ENCODE measurements around the gene BLMH. TPM values are rescaled to one million over a fixed set of nuclear protein-coding genes. Genes with fewer than 3 reads are reported as not detected.

The BLMH gene
- total and polyA plus RNA-seq, 10 of the 15 experiments (the other 5 are each of a cell fraction or from before 2014, with no cell fraction given) = 16.1 to 63.9 (median 54.0) TPM

GRCh38 chr17:30337393-30337999, 45.8 kb upstream of the BLMH start:
- no peak; the same call in 2 of the 3 replicates for ATAC-seq
- Histone ChIP-seq H3K9me3 (replicated peaks; ENCODE audit: control insufficient read depth, insufficient read depth, low read length) (no peaks in the 10 kb centered on the region), H3K9ac (ENCODE audit: control insufficient read depth, insufficient read depth, low read length) (no peak overlapping the region), H4K20me1 (ENCODE audit: control insufficient read depth, insufficient read depth) (no peaks in the 10 kb centered on the region), H3K4me2 (ENCODE audit: control insufficient read depth, insufficient read depth) (no peak overlapping the region), H3K4me1 (ENCODE audit: control insufficient read depth, insufficient read depth, low read length) (peaks cover 4% of the 10 kb centered on the region), H3K79me2 (ENCODE audit: control insufficient read depth, insufficient read depth, low read length) (no peaks in the 10 kb centered on the region), H3K36me3 (ENCODE audit: control insufficient read depth in 2 of 2, insufficient read depth in 2 of 2, low read length in 1 of 2) (no peaks in the 10 kb centered on the region), H2AFZ (ENCODE audit: control insufficient read depth, low read depth, low read length) (no peak overlapping the region), H3K4me3 (no peak overlapping the region), H3K27ac (ENCODE audit: control insufficient read depth, insufficient read depth) (no peak overlapping the region), H3K27me3 (replicated peaks in 1 of 2; ENCODE audit: control insufficient read depth in 2 of 2, insufficient read depth in 2 of 2, low read length in 1 of 2) (no peaks in the 10 kb centered on the region)
- POLR2A ChIA-PET = interaction anchor here (1.1 kb wide), 1 partner anchor 225 kb away, joined by 3 read pairs; no protein-coding TSS in a partner anchor
- FAIRE-seq = no peak
- in situ Hi-C loops (cut with MboI) = loop anchor here (5.0 kb wide), 1 partner anchor 235 kb away; no protein-coding TSS in a partner anchor
- SMC1A ChIA-PET (ENCODE audit: uncharacterized antibody, unreplicated experiment) = interaction anchor here (1.1 to 8.6 kb wide), 15 partner anchors 11 to 242 kb away, joined by 3 to 125 read pairs (median 8); no protein-coding TSS in a partner anchor
- no peak for DNase-seq (ENCODE audit: low read depth, low spot score)
- RAD21 ChIA-PET (ENCODE audit: unreplicated experiment) = interaction anchor here (1.0 to 9.6 kb wide), 11 partner anchors 11 to 232 kb away, joined by 3 to 183 read pairs (median 6); partner anchors contain the start of gene BLMH
- 43% methylated on average over 1 of the region's 1 CpG for WGBS (ENCODE audit: insufficient coverage, insufficient replicate concordance, low lambda C conversion rate, missing lambda C conversion rate)
- no TSS peak for BruUV-seq (replicated peaks)
- intact Hi-C loops (cut with micrococcal nuclease; ENCODE audit: unreplicated experiment) = loop anchor here (2.0 to 10.0 kb wide), 3 partner anchors 45 to 210 kb away; partner anchors contain the start of gene SLC6A4
- CTCF ChIA-PET = interaction anchor here (0.6 to 12.3 kb wide), 27 partner anchors 10 to 376 kb away, joined by 3 to 345 read pairs (median 7); partner anchors contain the start of genes BLMH and NSRP1
- TF ChIP-seq SMC3 (IDR thresholded peaks at IDR 0.05; ENCODE audit: borderline replicate concordance, low read length) (no peak), RFX5 (IDR thresholded peaks at IDR 0.05; ENCODE audit: low read depth, low read length) (no peak), E2F4 (IDR thresholded peaks at IDR 0.05; ENCODE audit: low read depth, low read length) (no peak), HDGF (IDR thresholded peaks at IDR 0.05) (no peak), PBX3 (IDR thresholded peaks at IDR 0.05; ENCODE audit: insufficient replicate concordance, low read depth, low read length) (no peak), ETV6 (conservative IDR thresholded peaks at IDR 0.05 in 1 of 2, IDR thresholded peaks at IDR 0.05 in 1 of 2; ENCODE audit: borderline replicate concordance in 1 of 2, low read depth in 1 of 2) (no peak), CREB1 (IDR thresholded peaks at IDR 0.05; ENCODE audit: low read depth) (no peak), KLF5 (IDR thresholded peaks at IDR 0.05; ENCODE audit: partially characterized antibody) (no peak), EED (IDR thresholded peaks at IDR 0.05; ENCODE audit: low read depth) (no peak), BCL3 (IDR thresholded peaks at IDR 0.05; ENCODE audit: borderline replicate concordance, insufficient read depth, low read depth, low read length, poor library complexity, severe bottlenecking) (no peak), USF1 (IDR thresholded peaks at IDR 0.05; ENCODE audit: borderline replicate concordance, extremely low read length, insufficient read depth, low read depth, low read length) (no peak), IRF5 (IDR thresholded peaks at IDR 0.05; ENCODE audit: borderline replicate concordance) (no peak), SKIL (IDR thresholded peaks at IDR 0.05; ENCODE audit: low read depth, poor library complexity, severe bottlenecking) (no peak)

Measured in GM12878 (cell line).